DMS153 treated with DMSO at 0.1 percent for 48 hours (cell line): Measurements from ENCODE around the gene ITSN2.
"Not testable (repeated sequence)": the region's sequence is repeated elsewhere in the genome, so short reads cannot be mapped to it uniquely, and the experiment has no call there.

ENCODE experiments used
- DNase-seq: peaks from one replicate; lab custom pipeline; 2025; ENCODE audit not compliant: unreplicated experiment; lab: John Stamatoyannopoulos, UW

Gene ITSN2

GRCh38 chr2:24360050-24360962, at the start of gene ITSN2:
Gene ITSN2, minus strand, starts transcription at chr2:24360536. Its CDS starts 32,454 bp downstream, at chr2:24328082.
- peak; percentile 69 for DNase-seq

- no peak for DNase-seq
Observed at GRCh38 chr2:24409171-24409570, 48.8 kb upstream of the ITSN2 start.

- DNase-seq, result not testable (repeated sequence)
Observed at GRCh38 chr2:24408704-24409103, 48.4 kb upstream of the ITSN2 start.

- DNase-seq, result no peak
Observed at GRCh38 chr2:24404491-24404921, 44.2 kb upstream of the ITSN2 start.

- DNase-seq, result no peak
Observed at GRCh38 chr2:24403832-24404212, 43.5 kb upstream of the ITSN2 start.

GRCh38 chr2:24403168-24403831, 43.0 kb upstream of the ITSN2 start:
- DNase-seq, result no peak

GRCh38 chr2:24402242-24403097, 42.1 kb upstream of the ITSN2 start:
- no peak for DNase-seq

GRCh38 chr2:24400207-24400907, 40.0 kb upstream of the ITSN2 start:
- no peak for DNase-seq

GRCh38 chr2:24399434-24400206, 39.3 kb upstream of the ITSN2 start:
- DNase-seq, result peak; percentile 87

GRCh38 chr2:24394998-24395397, 34.7 kb upstream of the ITSN2 start:
- no peak for DNase-seq

- DNase-seq, result no peak
Observed at GRCh38 chr2:24392542-24393059, 32.3 kb upstream of the ITSN2 start.

GRCh38 chr2:24385366-24385765, 25.0 kb upstream of the ITSN2 start:
- no peak for DNase-seq

- DNase-seq, result peak; percentile 48
Observed at GRCh38 chr2:24382363-24383073, 22.2 kb upstream of the ITSN2 start.

- DNase-seq, result no peak
Observed at GRCh38 chr2:24380820-24381219, 20.5 kb upstream of the ITSN2 start.

- DNase-seq, result no peak
Observed at GRCh38 chr2:24375349-24376087, 15.2 kb upstream of the ITSN2 start.

GRCh38 chr2:24374301-24374700, 14.0 kb upstream of the ITSN2 start:
- no peak for DNase-seq

- no peak for DNase-seq
Observed at GRCh38 chr2:24372033-24372432, 11.7 kb upstream of the ITSN2 start.

- DNase-seq, result no peak
Observed at GRCh38 chr2:24365826-24366225, 5.5 kb upstream of the ITSN2 start.
